ENCODE measurements around the gene TAL1.
A peak's percentile ranks its signal among the peaks of the same experiment; 100 is the strongest.
"Not testable (repeated sequence)": the region's sequence is repeated elsewhere in the genome, so short reads cannot be mapped to it uniquely, and the experiment has no call there.

Gene TAL1

DNA sequence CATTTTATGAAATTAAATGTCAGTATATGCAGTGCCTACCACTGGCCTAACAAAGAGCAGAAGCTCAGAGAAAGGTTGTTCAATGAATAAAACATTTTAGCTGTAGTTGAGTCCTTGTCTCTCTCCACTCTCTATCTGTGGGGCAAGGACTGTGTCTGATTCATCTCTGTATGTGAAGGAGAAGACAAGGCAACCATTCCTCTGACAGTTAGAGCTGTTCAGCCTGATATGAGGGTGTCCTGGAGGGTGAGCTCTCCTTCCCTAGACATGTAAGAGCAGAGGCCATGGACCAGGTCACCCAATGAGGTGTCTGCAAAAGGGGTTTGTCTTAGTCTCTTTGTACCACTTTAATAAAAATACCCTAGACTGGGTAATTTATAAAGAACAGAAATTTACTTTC is 37.7 kb downstream of the TAL1 start:
- Histone ChIP-seq H3F3A (ENCODE audit: insufficient read depth, low read length) (no peaks in the 10 kb centered on the region), H3K9me2 (ENCODE audit: low read depth, low read length) (no peaks in the 10 kb centered on the region), H3K9me3 (ENCODE audit: low read length) (no peaks in the 10 kb centered on the region), H2AFZ (ENCODE audit: low read length) (no peak overlapping the region), H3K4me2 (ENCODE audit: low read length) (no peak overlapping the region), H3K79me2 (ENCODE audit: insufficient read depth, low read length) (no peaks in the 10 kb centered on the region), H3K4me3 (ENCODE audit: low read depth, low read length, poor library complexity, severe bottlenecking) (no peak overlapping the region), H3K4me1 (ENCODE audit: insufficient read depth, low read length, severe bottlenecking) (no peaks in the 10 kb centered on the region), H3K27me3 (ENCODE audit: insufficient read depth, low read length) (no peaks in the 10 kb centered on the region; the same call in 1 of the 2 replicates), H3K27ac (ENCODE audit: low read depth, low read length, poor library complexity, severe bottlenecking) (no peak overlapping the region), H4K20me1 (ENCODE audit: insufficient read depth, low read length) (no peaks in the 10 kb centered on the region), H3K9ac (ENCODE audit: low read length) (no peak overlapping the region), H3K36me3 (ENCODE audit: insufficient read depth, low read length) (no peaks in the 10 kb centered on the region)
- TF ChIP-seq, protein P1, sequence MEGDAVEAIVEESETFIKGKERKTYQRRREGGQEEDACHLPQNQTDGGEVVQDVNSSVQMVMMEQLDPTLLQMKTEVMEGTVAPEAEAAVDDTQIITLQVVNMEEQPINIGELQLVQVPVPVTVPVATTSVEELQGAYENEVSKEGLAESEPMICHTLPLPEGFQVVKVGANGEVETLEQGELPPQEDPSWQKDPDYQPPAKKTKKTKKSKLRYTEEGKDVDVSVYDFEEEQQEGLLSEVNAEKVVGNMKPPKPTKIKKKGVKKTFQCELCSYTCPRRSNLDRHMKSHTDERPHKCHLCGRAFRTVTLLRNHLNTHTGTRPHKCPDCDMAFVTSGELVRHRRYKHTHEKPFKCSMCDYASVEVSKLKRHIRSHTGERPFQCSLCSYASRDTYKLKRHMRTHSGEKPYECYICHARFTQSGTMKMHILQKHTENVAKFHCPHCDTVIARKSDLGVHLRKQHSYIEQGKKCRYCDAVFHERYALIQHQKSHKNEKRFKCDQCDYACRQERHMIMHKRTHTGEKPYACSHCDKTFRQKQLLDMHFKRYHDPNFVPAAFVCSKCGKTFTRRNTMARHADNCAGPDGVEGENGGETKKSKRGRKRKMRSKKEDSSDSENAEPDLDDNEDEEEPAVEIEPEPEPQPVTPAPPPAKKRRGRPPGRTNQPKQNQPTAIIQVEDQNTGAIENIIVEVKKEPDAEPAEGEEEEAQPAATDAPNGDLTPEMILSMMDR (IDR thresholded peaks at IDR 0.05; ENCODE audit: low read length): no peak
- TF ChIP-seq EZH2 (IDR thresholded peaks at IDR 0.05; ENCODE audit: borderline replicate concordance, low read length): no peak

DNA sequence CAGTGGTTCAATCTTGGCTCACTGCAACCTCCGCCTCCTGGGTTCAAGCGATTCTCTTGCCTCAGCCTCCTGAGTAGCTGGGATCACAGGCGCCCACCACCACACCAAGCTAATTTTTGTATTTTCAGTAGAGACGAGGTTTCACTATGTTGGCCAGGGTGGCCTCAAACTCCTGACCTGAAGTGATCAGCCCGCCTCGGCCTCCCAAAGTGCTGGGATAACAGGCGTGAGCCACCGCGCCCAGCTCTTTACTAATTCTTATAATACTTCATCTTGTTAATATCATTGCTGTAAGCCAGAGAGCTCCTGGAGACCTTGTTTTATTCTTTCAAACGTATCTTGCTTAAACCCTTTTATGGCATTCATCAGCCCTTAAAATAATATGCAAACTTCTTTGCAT is 38.5 kb downstream of the TAL1 start:
- H3K9me2 ChIP-seq (ENCODE audit: low read depth, low read length); H3K4me2 ChIP-seq (ENCODE audit: low read length); H3K36me3 ChIP-seq (ENCODE audit: insufficient read depth, low read length); H4K20me1 ChIP-seq (ENCODE audit: insufficient read depth, low read length); H3K79me2 ChIP-seq (ENCODE audit: insufficient read depth, low read length); H3F3A ChIP-seq (ENCODE audit: insufficient read depth, low read length); H3K27ac ChIP-seq (ENCODE audit: low read depth, low read length, poor library complexity, severe bottlenecking); H3K4me1 ChIP-seq (ENCODE audit: insufficient read depth, low read length, severe bottlenecking); H3K9ac ChIP-seq (ENCODE audit: low read length); H3K4me3 ChIP-seq (ENCODE audit: low read depth, low read length, poor library complexity, severe bottlenecking); H3K27me3 ChIP-seq (ENCODE audit: insufficient read depth, low read length); H2AFZ ChIP-seq (ENCODE audit: low read length); H3K9me3 ChIP-seq (ENCODE audit: low read length): not testable (repeated sequence)

- Histone ChIP-seq H4K20me1 (ENCODE audit: insufficient read depth, low read length) (no peaks in the 10 kb centered on the region), H3K27ac (ENCODE audit: low read depth, low read length, poor library complexity, severe bottlenecking) (no peak overlapping the region), H3K79me2 (ENCODE audit: insufficient read depth, low read length) (no peaks in the 10 kb centered on the region), H3K4me1 (ENCODE audit: insufficient read depth, low read length, severe bottlenecking) (no peaks in the 10 kb centered on the region), H3F3A (ENCODE audit: insufficient read depth, low read length) (no peaks in the 10 kb centered on the region), H2AFZ (ENCODE audit: low read length) (no peak overlapping the region), H3K9me3 (ENCODE audit: low read length) (no peaks in the 10 kb centered on the region), H3K36me3 (ENCODE audit: insufficient read depth, low read length) (no peaks in the 10 kb centered on the region), H3K9ac (ENCODE audit: low read length) (no peak overlapping the region), H3K27me3 (ENCODE audit: insufficient read depth, low read length) (no peaks in the 10 kb centered on the region; the same call in 1 of the 2 replicates), H3K4me2 (ENCODE audit: low read length) (no peak overlapping the region), H3K4me3 (ENCODE audit: low read depth, low read length, poor library complexity, severe bottlenecking) (no peak overlapping the region), H3K9me2 (ENCODE audit: low read depth, low read length) (no peaks in the 10 kb centered on the region)
- no peak for TF ChIP-seq EZH2 (IDR thresholded peaks at IDR 0.05; ENCODE audit: borderline replicate concordance, low read length)
- TF ChIP-seq, protein P1 (IDR thresholded peaks at IDR 0.05; ENCODE audit: low read length): peak; percentile 94
Observed at GRCh38 chr1:47192458-47193384, 39.3 kb downstream of the TAL1 start.

Data from OCI-LY1 (cell line).